GM12873 (cell line): ENCODE data around the gene CLTCL1.

Experiments used
- CTCF ChIP-seq: IDR thresholded peaks from 2 replicates; pipeline ENCODE4 v1.5.1; 2012; ENCODE audit warnings: low read depth, mild to moderate bottlenecking, moderate library complexity, low read length, control low read depth; ENCODE audit not compliant: insufficient read depth; ENCODE audit errors: missing control alignments

The CLTCL1 gene

GRCh38 chr22:19210188-19210587 is 81.3 kb downstream of the CLTCL1 start:
- TF ChIP-seq CTCF: no peak

GRCh38 chr22:19208287-19208847 is 83.2 kb downstream of the CLTCL1 start:
- no peak for TF ChIP-seq CTCF

GRCh38 chr22:19207884-19208283 is 83.6 kb downstream of the CLTCL1 start:
- TF ChIP-seq CTCF: no peak

- TF ChIP-seq CTCF: no peak
Observed at GRCh38 chr22:19207401-19207808, 84.1 kb downstream of the CLTCL1 start.

- TF ChIP-seq CTCF: no peak
Observed at GRCh38 chr22:19206287-19206686, 85.2 kb downstream of the CLTCL1 start.

GRCh38 chr22:19204640-19205039 is 86.9 kb downstream of the CLTCL1 start:
- TF ChIP-seq CTCF: no peak

- TF ChIP-seq CTCF: no peak
Observed at GRCh38 chr22:19203834-19204233, 87.7 kb downstream of the CLTCL1 start.
